ENCODE data around the gene LMLN.

DNA sequence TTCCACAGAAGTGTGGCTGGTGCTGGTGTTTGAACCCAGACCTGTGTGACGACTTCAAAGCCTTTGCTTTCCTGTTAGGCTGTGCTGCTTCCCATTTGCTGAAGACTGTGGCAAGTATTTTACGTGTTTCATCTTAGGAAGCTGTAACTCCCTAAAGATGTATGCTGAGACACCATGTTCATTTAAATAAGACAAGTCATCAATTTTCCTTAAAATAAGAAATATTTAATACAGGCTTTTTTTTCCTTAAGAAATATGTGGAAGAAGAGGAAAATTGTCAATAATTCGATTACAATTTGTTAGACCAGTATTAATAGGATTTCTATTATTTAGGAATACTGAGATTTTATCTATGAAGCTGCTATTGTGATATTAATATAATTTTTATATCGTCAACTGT is 58.4 kb downstream of the LMLN start:
- TF ChIP-seq MYC (IDR thresholded peaks at IDR 0.05; ENCODE audit: low read depth, low read length) (no peak), CTCF (IDR thresholded peaks at IDR 0.05; ENCODE audit: low read depth, low read length) (no peak), MAX (IDR thresholded peaks at IDR 0.05; ENCODE audit: low read depth, low read length) (no peak)

Measured in NB4 (cell line).